Keratinocyte (primary cell): ENCODE results near the gene CARM1.
"Not testable (repeated sequence)": the region's sequence is repeated elsewhere in the genome, so short reads cannot be mapped to it uniquely, and the experiment has no call there.

Source experiments
- EZH2 ChIP-seq: IDR thresholded peaks from one replicate; pipeline ENCODE4 v1.6.1; 2012; ENCODE audit warnings: inconsistent platforms, mild to moderate bottlenecking, low read length, moderate library complexity
- TF ChIP-seq, protein P1 (sequence below), 3 experiments: IDR thresholded peaks in 1 of 3; conservative IDR thresholded peaks in 1 of 3; optimal IDR thresholded peaks in 1 of 3; 2 replicates in 2 of 3; 3 replicates in 1 of 3; pipeline versions ENCODE3 to v1.5.1; 2011; ENCODE audit warnings: low read length in 3 of 3, mild to moderate bottlenecking in 3 of 3, moderate library complexity in 2 of 3, control low read depth in 1 of 3, inconsistent platforms in 1 of 3; ENCODE audit not compliant: insufficient read depth in 2 of 3; ENCODE audit errors: extremely low read depth in 1 of 3

DNA sequence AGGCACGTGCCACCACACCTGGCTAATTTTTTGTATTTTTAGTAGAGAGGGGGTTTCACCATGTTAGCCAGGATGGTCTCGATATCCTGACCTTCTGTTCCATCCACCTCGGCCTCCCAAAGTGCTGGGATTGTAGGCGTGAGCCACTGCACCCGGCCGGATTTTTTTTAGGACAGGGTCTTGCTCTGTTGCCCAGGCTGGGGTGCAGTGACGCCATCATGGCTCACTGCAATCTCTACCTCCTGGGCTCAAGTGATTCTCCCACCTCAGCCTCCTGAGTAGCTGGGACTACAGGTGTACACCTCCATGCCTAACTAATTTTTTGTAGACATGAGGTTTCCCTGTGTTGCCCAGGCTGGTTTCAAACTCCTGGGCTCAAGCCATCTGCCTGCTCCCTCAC lies 33.7 kb upstream of the CARM1 start:
- TF ChIP-seq, protein P1, sequence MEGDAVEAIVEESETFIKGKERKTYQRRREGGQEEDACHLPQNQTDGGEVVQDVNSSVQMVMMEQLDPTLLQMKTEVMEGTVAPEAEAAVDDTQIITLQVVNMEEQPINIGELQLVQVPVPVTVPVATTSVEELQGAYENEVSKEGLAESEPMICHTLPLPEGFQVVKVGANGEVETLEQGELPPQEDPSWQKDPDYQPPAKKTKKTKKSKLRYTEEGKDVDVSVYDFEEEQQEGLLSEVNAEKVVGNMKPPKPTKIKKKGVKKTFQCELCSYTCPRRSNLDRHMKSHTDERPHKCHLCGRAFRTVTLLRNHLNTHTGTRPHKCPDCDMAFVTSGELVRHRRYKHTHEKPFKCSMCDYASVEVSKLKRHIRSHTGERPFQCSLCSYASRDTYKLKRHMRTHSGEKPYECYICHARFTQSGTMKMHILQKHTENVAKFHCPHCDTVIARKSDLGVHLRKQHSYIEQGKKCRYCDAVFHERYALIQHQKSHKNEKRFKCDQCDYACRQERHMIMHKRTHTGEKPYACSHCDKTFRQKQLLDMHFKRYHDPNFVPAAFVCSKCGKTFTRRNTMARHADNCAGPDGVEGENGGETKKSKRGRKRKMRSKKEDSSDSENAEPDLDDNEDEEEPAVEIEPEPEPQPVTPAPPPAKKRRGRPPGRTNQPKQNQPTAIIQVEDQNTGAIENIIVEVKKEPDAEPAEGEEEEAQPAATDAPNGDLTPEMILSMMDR (optimal IDR thresholded peaks at IDR 0.05 in 1 of 3, IDR thresholded peaks at IDR 0.05 in 1 of 3, conservative IDR thresholded peaks at IDR 0.05 in 1 of 3; ENCODE audit: extremely low read depth in 1 of 3, insufficient read depth in 2 of 3, low read length in 3 of 3): not testable (repeated sequence)
- not testable (repeated sequence) for TF ChIP-seq EZH2
